GM12892 (cell line): ENCODE results near the gene LRIF1.
A peak's percentile ranks its signal among the peaks of the same experiment; 100 is the strongest.

Experiments used
- DNase-seq: peaks from one replicate; pipeline ENCODE4 v3.0.0; 2011; ENCODE audit not compliant: insufficient read length
- FAIRE-seq: peaks from 2 replicates; lab custom pipeline; 2011; peaks lifted over from hg19 to GRCh38; lab: Jason Lieb, UNC
- POLR2A ChIP-seq: IDR thresholded peaks from 2 replicates; pipeline ENCODE4 v1.6.1; 2011; ENCODE audit warnings: low read depth, low read length, control low read depth
- POLR2AphosphoS5 ChIP-seq: IDR thresholded peaks from 2 replicates; pipeline ENCODE4 v1.6.1; 2011; ENCODE audit warnings: low read depth, low read length, control low read depth
- TAF1 ChIP-seq: IDR thresholded peaks from 2 replicates; pipeline ENCODE4 v1.6.1; 2011; ENCODE audit warnings: low read depth, mild to moderate bottlenecking, control low read depth, low read length, borderline replicate concordance

LRIF1 gene

DNA sequence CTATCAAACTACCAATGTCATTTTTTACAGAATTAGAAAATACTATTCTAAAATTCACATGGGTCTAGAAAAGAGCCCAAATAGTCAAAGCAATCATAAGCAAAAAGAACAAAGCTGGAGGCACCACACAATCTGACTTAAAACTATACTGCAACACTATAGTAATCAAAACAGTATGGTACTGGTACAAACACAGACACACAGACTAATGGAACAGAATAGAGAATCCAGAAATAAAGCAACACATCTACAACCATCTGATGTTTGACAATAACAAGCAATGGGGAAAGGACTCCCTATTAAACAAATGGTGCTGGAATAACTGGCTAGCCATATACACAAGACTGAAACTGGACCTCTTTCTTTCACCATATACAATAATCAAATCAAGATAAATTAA lies 50.9 kb downstream of the LRIF1 start:
- no peak for FAIRE-seq
- DNase-seq = no peak
- no peak for TF ChIP-seq POLR2AphosphoS5
- no peak for TF ChIP-seq TAF1
- no peak for TF ChIP-seq POLR2A

- no peak for DNase-seq
- 0 out of 2 replicates have a peak, but pooled peaks have one; percentile 52 for TF ChIP-seq POLR2AphosphoS5
- TF ChIP-seq POLR2A = no peak; the same call in 1 of the 2 replicates
- TF ChIP-seq TAF1 = no peak
- FAIRE-seq = peak; percentile 78
Observed at GRCh38 chr1:110903853-110904500, 59.7 kb downstream of the LRIF1 start.

DNA sequence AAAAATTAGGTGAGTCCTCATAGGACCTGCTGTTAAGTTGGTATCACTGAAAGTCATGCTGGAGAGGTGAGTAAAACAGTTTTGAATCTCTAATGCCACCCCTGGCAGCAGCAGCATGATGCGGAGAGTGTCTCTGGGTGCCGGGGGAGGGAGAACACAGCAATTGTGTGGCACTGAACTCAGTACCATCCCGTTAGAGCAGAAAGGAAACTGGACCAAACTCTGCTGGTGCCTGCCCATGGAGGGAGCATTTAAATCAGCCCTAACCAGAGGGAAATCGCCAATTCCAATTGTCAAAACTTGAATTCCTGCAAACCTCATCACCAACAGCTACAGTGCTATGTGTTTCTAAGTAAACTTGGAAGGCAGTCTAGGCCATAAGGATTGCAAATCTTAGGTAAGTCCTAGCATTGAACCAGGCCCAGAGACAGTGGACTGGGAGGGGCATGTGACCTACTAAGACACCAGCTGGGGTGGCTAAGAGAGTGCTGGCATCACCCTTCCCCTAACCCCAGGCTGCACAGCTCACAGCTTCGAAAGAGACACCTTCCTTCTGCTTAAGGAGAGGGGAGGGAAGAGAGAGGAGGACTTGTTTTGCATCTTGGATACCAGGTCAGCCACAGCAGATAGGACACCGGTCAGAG lies 60.8 kb downstream of the LRIF1 start:
- peak; percentile 65 for FAIRE-seq
- DNase-seq = no peak

DNA sequence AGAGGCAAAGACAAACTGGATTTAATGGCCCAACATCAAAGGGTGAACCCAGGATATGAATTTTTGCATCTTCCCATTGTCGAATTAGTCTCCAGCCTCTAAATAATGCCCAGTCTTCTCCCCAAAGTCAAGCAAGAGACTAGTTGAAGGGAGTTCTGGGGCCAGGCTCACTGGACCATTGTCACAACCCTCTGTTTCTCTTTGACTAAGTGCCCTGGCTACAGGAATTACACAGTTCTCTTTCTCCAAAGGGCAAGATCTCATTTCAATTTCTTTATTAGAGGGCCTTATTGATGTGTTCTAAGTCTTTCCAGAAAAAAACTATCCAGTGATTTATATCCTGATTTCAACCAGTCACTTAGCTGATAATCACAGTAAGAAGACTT lies 64.3 kb downstream of the LRIF1 start:
- DNase-seq (no peak), FAIRE-seq (no peak)
- TF ChIP-seq TAF1 (no peak), POLR2A (no peak), POLR2AphosphoS5 (no peak)

More for the DNA sequence above, 60.8 kb downstream of the LRIF1 start:
- TF ChIP-seq POLR2A = peak; percentile 53; the same call in 1 of the 2 replicates
- no peak for TF ChIP-seq TAF1
- TF ChIP-seq POLR2AphosphoS5 = peak; percentile 70

DNA sequence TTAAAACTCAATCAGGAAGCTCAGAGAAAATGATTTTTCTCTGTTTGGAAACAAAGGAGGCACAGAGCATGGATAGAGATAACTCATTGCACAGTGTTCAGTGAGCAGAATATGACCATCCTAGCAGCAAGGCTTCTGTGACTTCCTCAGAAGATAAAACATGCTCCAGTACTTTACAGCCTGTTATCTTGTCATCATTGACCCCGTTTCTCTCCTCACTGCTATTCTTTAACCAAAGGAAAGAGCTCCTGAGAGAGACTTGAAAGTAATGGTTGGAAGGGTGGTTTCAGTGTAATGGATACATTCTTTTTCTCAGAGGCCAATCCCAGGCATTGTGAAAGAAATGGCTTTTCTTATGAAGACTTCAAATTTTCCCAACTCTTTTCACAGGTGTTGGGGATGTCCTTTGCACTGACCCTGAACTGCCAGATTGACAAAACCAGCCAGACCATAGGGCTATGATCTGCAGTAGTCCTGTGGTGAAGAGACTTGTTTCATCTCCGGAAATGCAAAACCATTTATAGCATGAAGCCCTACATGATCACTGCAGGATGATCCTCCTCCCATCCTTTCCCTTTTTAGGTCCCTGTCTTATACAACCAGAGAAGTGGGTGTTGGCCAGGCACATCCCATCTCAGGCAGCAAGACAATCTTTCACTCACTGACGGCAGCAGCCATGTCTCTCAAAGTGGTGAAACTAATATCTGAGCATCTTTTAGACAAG lies 64.8 kb downstream of the LRIF1 start:
- TF ChIP-seq POLR2A (no peak), TAF1 (no peak), POLR2AphosphoS5 (no peak)
- peak; percentile 67 for FAIRE-seq
- no peak for DNase-seq

GRCh38 chr1:110897681-110898080 lies 66.0 kb downstream of the LRIF1 start:
- FAIRE-seq = no peak
- DNase-seq = no peak
- no peak for TF ChIP-seq TAF1
- no peak for TF ChIP-seq POLR2AphosphoS5
- no peak for TF ChIP-seq POLR2A
